ENCODE measurements around the gene SBF2. TPM values are rescaled to one million over a fixed set of nuclear protein-coding genes. Genes with fewer than 3 reads are reported as not detected.

SBF2 gene
- total RNA-seq, 4 donors from 2014 or later, result 67.5 to 92.9 (median 71.6) TPM

- WGBS, 2 donors, result 71 to 74% methylated on average over 5 of the region's 5 CpGs
- intact Hi-C loops (cut with DNase I), result no loop called here
- H3K27me3 ChIP-seq, result no peaks in the 10 kb centered on the region
- TF ChIP-seq POLR2A (IDR thresholded peaks at IDR 0.05), result no peak
- no peak for TF ChIP-seq CTCF (IDR thresholded peaks at IDR 0.05)
- H3K9me3 ChIP-seq, result no peaks in the 10 kb centered on the region
- H3K36me3 ChIP-seq, result no peaks in the 10 kb centered on the region
- peak; percentile 6 to 13 for DNase-seq
- peaks cover 8 to 19% of the 10 kb centered on the region in 2 donors for H3K4me1 ChIP-seq
- no peak overlapping the region for H3K4me3 ChIP-seq (replicated peaks in 1 of 3)
- peak overlapping the region in 2 of 3 donors; percentile 12 to 15 for H3K27ac ChIP-seq
These were observed 171.5 kb downstream of the SBF2 start for GRCh38 chr11:10122326-10123197.

GRCh38 chr11:10118865-10119264, 175.2 kb downstream of the SBF2 start:
- no peaks in the 10 kb centered on the region for H3K27me3 ChIP-seq
- H3K4me3 ChIP-seq (replicated peaks in 1 of 3), result no peak overlapping the region
- 85 to 86% methylated on average over 1 of the region's 1 CpG for WGBS, 2 donors
- H3K9me3 ChIP-seq, result no peaks in the 10 kb centered on the region
- intact Hi-C loops (cut with DNase I), result no loop called here
- H3K27ac ChIP-seq, result peak overlapping the region in 2 of 3 donors; percentile 1 to 41
- H3K4me1 ChIP-seq, result peaks cover 8 to 19% of the 10 kb centered on the region in 2 donors
- no peaks in the 10 kb centered on the region for H3K36me3 ChIP-seq
- TF ChIP-seq CTCF (IDR thresholded peaks at IDR 0.05), result no peak
- TF ChIP-seq POLR2A (IDR thresholded peaks at IDR 0.05), result no peak
- DNase-seq, result no peak

- Histone ChIP-seq H3K4me3 (replicated peaks in 1 of 3) (no peak overlapping the region), H3K9me3 (no peaks in the 10 kb centered on the region), H3K27ac (peak overlapping the region; percentile 23 to 41 (median 29)), H3K4me1 (peaks cover 7 to 15% of the 10 kb centered on the region in 2 donors), H3K27me3 (no peaks in the 10 kb centered on the region), H3K36me3 (no peaks in the 10 kb centered on the region)
- intact Hi-C loops (cut with DNase I), result no loop called here
- no peak for DNase-seq
- no peak for TF ChIP-seq CTCF (IDR thresholded peaks at IDR 0.05)
- TF ChIP-seq POLR2A (IDR thresholded peaks at IDR 0.05), result no peak
- WGBS, 2 donors, result 63 to 67% methylated on average over 3 of the region's 3 CpGs
These were observed 176.2 kb downstream of the SBF2 start for GRCh38 chr11:10117709-10118351.

GRCh38 chr11:10116588-10116987, 177.4 kb downstream of the SBF2 start:
- Histone ChIP-seq H3K9me3 (no peaks in the 10 kb centered on the region), H3K27me3 (no peaks in the 10 kb centered on the region), H3K4me3 (replicated peaks in 1 of 3) (no peak overlapping the region), H3K36me3 (no peaks in the 10 kb centered on the region), H3K27ac (no peak overlapping the region), H3K4me1 (peaks cover 0 to 5% of the 10 kb centered on the region in 2 donors)
- TF ChIP-seq CTCF (IDR thresholded peaks at IDR 0.05) (no peak), POLR2A (IDR thresholded peaks at IDR 0.05) (no peak)
- 78% methylated on average over 1 of the region's 1 CpG for WGBS, 2 donors
- intact Hi-C loops (cut with DNase I), result no loop called here
- no peak for DNase-seq
